CD4-positive, alpha-beta T cell (primary cell): ENCODE data around the gene ELMO1. TPM values are rescaled to one million over a fixed set of nuclear protein-coding genes. Genes with fewer than 3 reads are reported as not detected.

Experiments used
- ATAC-seq: fragments of 200-7000 bp; cut with Tn5 transposase; one replicate; pipeline ENCODE4 v1.10.0; 2022; ENCODE audit warnings: mild to moderate bottlenecking; ENCODE audit not compliant: poor library complexity
- CTCF ChIA-PET: fragments of 350-600 bp; sonication (Branson Sonifier 250); formaldehyde crosslinking; loops from one replicate; lab custom pipeline; 2021; ENCODE audit warnings: antibody characterized with exemption, inconsistent platforms; lab: Charles Lee
- POLR2A ChIA-PET: fragments of 350-600 bp; sonication (Branson Sonifier 250); formaldehyde crosslinking; loops from one replicate; lab custom pipeline; 2021; ENCODE audit warnings: antibody characterized with exemption, inconsistent platforms; lab: Charles Lee
- DNase-seq, 14 experiments: peaks; one replicate each; pipeline ENCODE4 v3.0.0-alpha.2; 2013 to 2020; ENCODE audit warnings: mixed read lengths in 2 of 14
- H3K27ac ChIP-seq, 2 donors: one replicate each; pipeline versions ENCODE4 v1.5.1 to v1.7.0; 2013; ENCODE audit warnings: low read length in 2 of 2, low read depth in 1 of 2, mild to moderate bottlenecking in 1 of 2
- H3K27me3 ChIP-seq, 2 experiments: 1 replicate in 1 of 2; 2 replicates in 1 of 2; pipeline versions ENCODE4 v1.6.1 to v1.7.0; 2013; ENCODE audit warnings: low read length in 2 of 2, control low read depth in 1 of 2, mild to moderate bottlenecking in 1 of 2, moderate library complexity in 1 of 2; ENCODE audit not compliant: insufficient read depth in 2 of 2, control insufficient read depth in 1 of 2
- H3K36me3 ChIP-seq: one replicate; pipeline ENCODE4 v1.6.1; 2013; ENCODE audit warnings: low read length, control low read depth; ENCODE audit not compliant: insufficient read depth
- H3K4me1 ChIP-seq: one replicate; pipeline ENCODE4 v1.6.1; 2013; ENCODE audit warnings: low read length, control low read depth; ENCODE audit not compliant: insufficient read depth
- H3K4me3 ChIP-seq: one replicate; pipeline ENCODE4 v1.5.1; 2013; ENCODE audit warnings: mild to moderate bottlenecking, low read length, moderate library complexity
- H3K9me3 ChIP-seq, 2 experiments: 1 replicate in 1 of 2; 2 replicates in 1 of 2; pipeline versions ENCODE4 v1.6.1 to v1.7.0; 2013; ENCODE audit warnings: low read length in 2 of 2, mild to moderate bottlenecking in 2 of 2, control low read depth in 1 of 2, moderate library complexity in 1 of 2; ENCODE audit not compliant: control insufficient read depth in 1 of 2, insufficient read depth in 1 of 2
- H3K27ac Mint-ChIP-seq: one replicate; pipeline ENCODE4 v1.8.0; 2020; ENCODE audit warnings: mixed read lengths
- H3K27me3 Mint-ChIP-seq: one replicate; pipeline ENCODE4 v1.8.0; 2021; ENCODE audit warnings: mixed read lengths
- H3K36me3 Mint-ChIP-seq: one replicate; pipeline ENCODE4 v1.8.0; 2021; ENCODE audit warnings: low read depth, mixed read lengths
- H3K4me1 Mint-ChIP-seq: one replicate; pipeline ENCODE4 v1.8.0; 2021; ENCODE audit warnings: low read depth, mixed read lengths
- H3K4me3 Mint-ChIP-seq: one replicate; pipeline ENCODE4 v1.8.0; 2020; ENCODE audit warnings: mild to moderate bottlenecking, mixed read lengths
- H3K9me3 Mint-ChIP-seq: one replicate; pipeline ENCODE4 v1.8.0; 2020; ENCODE audit warnings: mixed read lengths
- CTCF ChIP-seq: fragments of 200-600 bp; IDR thresholded peaks from one replicate; pipeline ENCODE4 v1.8.0; 2022; ENCODE audit warnings: antibody characterized with exemption, mild to moderate bottlenecking
- intact Hi-C, 2 experiments: fragments of 100-400 bp; cut with DNase I in 1 of 2; cut with micrococcal nuclease in 1 of 2; formaldehyde crosslinking; loops; one replicate each; pipeline versions ENCODE4 v1.15.1 to v1.9.0; 2023 to 2025; cut with DNase I, micrococcal nuclease
- total RNA-seq, 174 experiments: library from RNA in 2 of 174; stranded (reverse) in 2 of 174; gene quantifications; one replicate each; pipeline ENCODE4 v1.2.3 and lab custom pipeline; 2021 to 2026

Gene ELMO1
- total RNA-seq, 2 experiments from 2014 or later = 117 to 120 TPM

- peak in 2 of 14 experiments; percentile 12 to 36 for DNase-seq
- H3K36me3 Mint-ChIP-seq = peaks cover 5% of the 10 kb centered on the region
- ATAC-seq = no peak
- TF ChIP-seq CTCF = no peak
- H3K4me3 ChIP-seq = no peak overlapping the region
- H3K27me3 Mint-ChIP-seq = no peaks in the 10 kb centered on the region
- no peaks in the 10 kb centered on the region for H3K9me3 ChIP-seq
- peak overlapping the region in 1 of 2 donors; percentile 42 for H3K27ac ChIP-seq
- peak overlapping the region; percentile 47 for H3K4me3 Mint-ChIP-seq
- POLR2A ChIA-PET = interaction anchor here (0.9 to 4.7 kb wide), 7 partner anchors 14 to 57 kb away, joined by 3 to 73 read pairs (median 3); partner anchors contain the start of gene ELMO1
- H3K27me3 ChIP-seq = no peaks in the 10 kb centered on the region
- intact Hi-C loops = loop anchor here in 1 of 2 experiments (5.0 kb wide), 1 partner anchor 37 kb away; the partner anchor contains the start of gene ELMO1
- peaks cover 64% of the 10 kb centered on the region for H3K4me1 Mint-ChIP-seq
- peaks cover 2% of the 10 kb centered on the region for H3K9me3 Mint-ChIP-seq
- CTCF ChIA-PET = interaction anchor here (0.7 to 2.7 kb wide), 2 partner anchors 37 to 38 kb away, joined by 3 to 8 read pairs; partner anchors contain the start of gene ELMO1
- H3K36me3 ChIP-seq = peaks cover 2% of the 10 kb centered on the region
- H3K4me1 ChIP-seq = peaks cover 21% of the 10 kb centered on the region
- peak overlapping the region; percentile 81 for H3K27ac Mint-ChIP-seq
Measured at GRCh38 chr7:37410305-37411229, 38.1 kb downstream of the ELMO1 start.

- POLR2A ChIA-PET = interaction anchor here (0.7 to 4.7 kb wide), 8 partner anchors 8 to 100 kb away, joined by 3 to 73 read pairs (median 5); partner anchors contain the start of gene ELMO1
- H3K9me3 Mint-ChIP-seq = peaks cover 2% of the 10 kb centered on the region
- H3K27ac Mint-ChIP-seq = peak overlapping the region; percentile 81
- Histone ChIP-seq H3K9me3 (no peaks in the 10 kb centered on the region), H3K27me3 (no peaks in the 10 kb centered on the region), H3K4me3 (no peak overlapping the region), H3K36me3 (peaks cover 5% of the 10 kb centered on the region), H3K4me1 (peaks cover 21% of the 10 kb centered on the region), H3K27ac (peak overlapping the region in 1 of 2 donors; percentile 26)
- TF ChIP-seq CTCF = no peak
- ATAC-seq = no peak
- peaks cover 9% of the 10 kb centered on the region for H3K36me3 Mint-ChIP-seq
- no peak for DNase-seq
- no peaks in the 10 kb centered on the region for H3K27me3 Mint-ChIP-seq
- CTCF ChIA-PET = interaction anchor here (2.7 kb wide), 1 partner anchor 39 kb away, joined by 8 read pairs; the partner anchor contains the start of gene ELMO1
- H3K4me1 Mint-ChIP-seq = peaks cover 71% of the 10 kb centered on the region
- peak overlapping the region; percentile 91 for H3K4me3 Mint-ChIP-seq
- intact Hi-C loops = loop anchor here in 1 of 2 experiments (2.0 kb wide), 3 partner anchors 31 to 57 kb away; partner anchors contain the start of gene ELMO1
Measured at GRCh38 chr7:37409461-37409860, 39.2 kb downstream of the ELMO1 start.
